ACC112 (cell line): ENCODE measurements around the gene CSNK1G2.

ENCODE experiments used
- H2AFZ ChIP-seq: fragments of 200-600 bp; sonication (generic); one replicate; pipeline ENCODE4 v1.6.0; 2017; ENCODE audit warnings: antibody characterized with exemption, low read length; ENCODE audit not compliant: unreplicated experiment
- H3K27ac ChIP-seq: fragments of 200-600 bp; sonication (generic); 2 replicates; pipeline ENCODE4 v1.5.1; 2014; ENCODE audit warnings: low read depth, mild to moderate bottlenecking, antibody characterized with exemption, low read length, moderate library complexity
- H3K27me3 ChIP-seq: fragments of 200-600 bp; sonication (generic); 2 replicates; pipeline ENCODE4 v1.6.1; 2014; ENCODE audit warnings: mild to moderate bottlenecking, antibody characterized with exemption, low read length, moderate library complexity, mixed read lengths; ENCODE audit not compliant: insufficient read depth
- H3K36me3 ChIP-seq: fragments of 200-600 bp; sonication (generic); 2 replicates; pipeline ENCODE4 v1.6.1; 2016; ENCODE audit warnings: mild to moderate bottlenecking, antibody characterized with exemption, low read length, moderate library complexity, mixed read lengths; ENCODE audit not compliant: insufficient read depth
- H3K4me1 ChIP-seq: fragments of 200-600 bp; sonication (generic); one replicate; pipeline ENCODE4 v1.6.1; 2016; ENCODE audit warnings: low read length, mixed read lengths; ENCODE audit not compliant: insufficient read depth, unreplicated experiment, control insufficient read depth
- H3K4me3 ChIP-seq: fragments of 200-600 bp; sonication (generic); 2 replicates; pipeline ENCODE4 v1.5.1; 2014; ENCODE audit warnings: mild to moderate bottlenecking, low read depth, low read length
- H3K79me2 ChIP-seq: fragments of 200-600 bp; sonication (generic); one replicate; pipeline ENCODE4 v1.6.0; 2016; ENCODE audit warnings: low read length; ENCODE audit not compliant: control insufficient read depth, unreplicated experiment, insufficient read depth

CSNK1G2 gene

DNA sequence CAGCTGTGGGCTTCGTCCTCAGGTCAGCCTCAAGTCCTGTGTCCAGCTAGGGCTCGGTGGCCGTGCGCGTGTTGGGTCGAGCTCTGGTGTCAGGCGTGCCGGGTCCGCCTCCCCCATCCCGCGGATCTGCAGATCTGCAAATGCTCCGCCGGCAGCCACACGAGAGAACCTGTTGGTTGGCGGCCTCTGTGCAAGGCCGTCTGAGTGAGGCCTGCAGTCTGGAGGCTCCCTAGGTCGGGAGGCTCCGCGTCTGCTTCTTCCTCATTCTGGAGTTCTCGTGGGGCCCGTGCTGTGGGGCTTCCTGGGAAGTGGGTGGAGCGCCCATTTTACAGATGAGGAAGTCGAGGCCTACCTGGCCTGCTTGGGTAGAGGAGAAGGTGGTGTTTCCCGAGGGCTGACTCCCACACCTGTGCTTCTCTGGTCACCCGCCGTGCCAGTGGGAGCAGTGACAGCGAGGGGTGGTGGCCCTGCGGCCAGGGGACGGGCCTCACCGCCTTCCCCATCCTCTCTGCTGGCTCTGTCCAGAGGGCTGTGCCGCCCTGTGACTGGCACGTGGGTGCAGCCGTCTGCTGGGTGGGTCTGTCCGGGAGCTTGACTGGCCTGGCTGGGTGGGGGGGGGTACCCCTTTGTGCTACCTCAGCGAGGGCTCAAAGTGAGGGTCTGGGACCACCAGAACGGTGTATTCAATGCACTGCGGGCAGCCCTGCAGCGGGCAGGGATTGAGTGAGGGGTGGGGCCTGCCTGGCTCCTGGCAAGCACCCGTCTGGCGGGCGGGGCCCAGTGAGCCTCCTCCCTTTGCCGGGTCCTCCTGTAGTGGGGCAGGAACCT is 3.3 kb downstream of the CSNK1G2 start:
- Histone ChIP-seq H3K27me3 (no peaks in the 10 kb centered on the region), H3K4me1 (peaks cover 5% of the 10 kb centered on the region), H3K27ac (no peak overlapping the region), H3K79me2 (peaks cover 62% of the 10 kb centered on the region), H3K4me3 (no peak overlapping the region), H2AFZ (no peak overlapping the region), H3K36me3 (no peaks in the 10 kb centered on the region)

DNA sequence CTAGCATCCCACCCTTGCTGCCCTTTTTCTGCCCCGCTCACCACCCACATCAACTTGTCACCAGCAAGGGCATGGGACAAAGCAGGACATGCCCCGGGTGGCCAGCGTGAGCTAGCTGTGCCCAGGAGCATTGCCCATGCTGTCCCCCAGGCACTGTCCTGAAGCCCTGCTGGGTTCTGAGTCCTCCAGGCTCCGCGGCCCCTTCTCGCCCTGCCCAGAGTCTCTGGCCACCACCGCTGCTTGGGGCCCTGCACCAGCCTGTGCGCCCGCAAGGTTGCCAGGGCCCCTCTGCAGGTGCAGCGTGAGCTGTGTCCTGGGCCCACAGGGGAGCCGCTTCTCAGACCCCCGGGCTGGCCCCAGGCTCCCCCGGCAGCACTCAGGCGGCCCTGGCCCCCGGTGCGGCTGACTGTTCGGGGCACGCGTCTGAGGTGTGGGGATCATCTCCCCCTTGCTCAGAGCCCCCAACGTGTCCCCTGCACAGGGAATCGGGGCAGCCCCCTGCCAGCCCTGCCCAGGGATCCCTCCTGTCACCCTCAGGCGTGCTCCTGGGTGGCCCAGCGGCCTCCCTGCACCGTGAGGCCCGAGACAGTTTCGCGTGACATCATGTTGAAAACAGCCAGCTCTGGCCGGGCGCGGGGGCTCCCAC is 4.1 kb downstream of the CSNK1G2 start:
- Histone ChIP-seq H3K27ac (no peak overlapping the region), H3K36me3 (no peaks in the 10 kb centered on the region), H3K79me2 (peaks cover 67% of the 10 kb centered on the region), H3K4me3 (no peak overlapping the region), H3K4me1 (peaks cover 5% of the 10 kb centered on the region), H2AFZ (no peak overlapping the region), H3K27me3 (no peaks in the 10 kb centered on the region)

DNA sequence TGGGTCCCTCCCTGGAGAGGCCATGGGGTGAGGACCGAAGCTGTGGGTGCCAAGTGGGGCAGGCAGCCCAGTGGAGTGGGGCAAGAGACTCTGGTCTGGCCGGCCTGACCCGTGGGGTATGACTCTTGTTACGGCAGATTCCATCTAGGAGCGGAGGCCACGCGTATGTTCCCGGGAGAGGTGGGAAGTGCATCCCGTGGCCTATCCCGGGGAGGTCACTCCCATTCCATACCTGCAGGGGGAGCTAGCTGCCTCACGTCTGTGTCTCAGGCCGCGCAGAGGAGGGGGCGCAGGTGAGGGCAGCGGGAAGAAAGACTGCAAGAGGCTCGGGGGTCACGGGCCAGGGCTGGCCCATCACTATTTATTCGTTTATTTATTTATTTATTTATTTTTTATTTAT is 4.9 kb downstream of the CSNK1G2 start:
- Histone ChIP-seq H3K79me2 (peaks cover 73% of the 10 kb centered on the region), H2AFZ (no peak overlapping the region), H3K27ac (no peak overlapping the region), H3K4me3 (no peak overlapping the region), H3K4me1 (peaks cover 5% of the 10 kb centered on the region), H3K36me3 (no peaks in the 10 kb centered on the region), H3K27me3 (no peaks in the 10 kb centered on the region)

DNA sequence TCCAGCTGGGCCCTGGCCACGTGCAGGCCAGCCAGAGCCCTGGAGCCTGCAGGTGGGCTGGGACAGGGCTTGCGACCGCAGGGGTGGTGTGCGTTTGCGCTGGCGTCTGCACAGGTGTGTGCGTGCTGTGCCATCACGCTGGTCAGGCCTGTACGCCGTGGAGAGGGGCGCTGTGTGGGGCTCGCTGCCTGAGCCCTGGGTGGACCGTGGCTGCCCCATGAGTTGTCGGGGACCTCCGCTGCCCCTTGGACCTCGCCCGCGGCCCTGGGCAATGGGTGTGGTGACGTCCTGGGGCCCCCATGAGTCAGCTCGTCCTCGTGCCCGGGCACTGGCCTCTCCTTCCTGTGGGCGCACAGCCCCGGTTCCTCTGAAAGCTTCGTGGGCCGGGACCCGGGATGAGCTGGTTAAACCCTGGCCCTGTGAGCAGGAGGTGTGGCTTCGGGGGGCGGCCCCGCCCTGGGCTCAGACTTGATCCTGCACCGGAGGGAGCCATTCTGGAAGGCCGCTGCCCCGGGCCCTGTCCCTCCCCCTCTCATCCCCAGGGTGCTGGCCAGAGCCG is 6.8 kb downstream of the CSNK1G2 start:
- peaks cover 5% of the 10 kb centered on the region for H3K4me1 ChIP-seq
- no peaks in the 10 kb centered on the region for H3K36me3 ChIP-seq
- no peak overlapping the region for H3K27ac ChIP-seq
- H3K4me3 ChIP-seq = no peak overlapping the region
- no peaks in the 10 kb centered on the region for H3K27me3 ChIP-seq
- H3K79me2 ChIP-seq = peaks cover 75% of the 10 kb centered on the region
- H2AFZ ChIP-seq = no peak overlapping the region

DNA sequence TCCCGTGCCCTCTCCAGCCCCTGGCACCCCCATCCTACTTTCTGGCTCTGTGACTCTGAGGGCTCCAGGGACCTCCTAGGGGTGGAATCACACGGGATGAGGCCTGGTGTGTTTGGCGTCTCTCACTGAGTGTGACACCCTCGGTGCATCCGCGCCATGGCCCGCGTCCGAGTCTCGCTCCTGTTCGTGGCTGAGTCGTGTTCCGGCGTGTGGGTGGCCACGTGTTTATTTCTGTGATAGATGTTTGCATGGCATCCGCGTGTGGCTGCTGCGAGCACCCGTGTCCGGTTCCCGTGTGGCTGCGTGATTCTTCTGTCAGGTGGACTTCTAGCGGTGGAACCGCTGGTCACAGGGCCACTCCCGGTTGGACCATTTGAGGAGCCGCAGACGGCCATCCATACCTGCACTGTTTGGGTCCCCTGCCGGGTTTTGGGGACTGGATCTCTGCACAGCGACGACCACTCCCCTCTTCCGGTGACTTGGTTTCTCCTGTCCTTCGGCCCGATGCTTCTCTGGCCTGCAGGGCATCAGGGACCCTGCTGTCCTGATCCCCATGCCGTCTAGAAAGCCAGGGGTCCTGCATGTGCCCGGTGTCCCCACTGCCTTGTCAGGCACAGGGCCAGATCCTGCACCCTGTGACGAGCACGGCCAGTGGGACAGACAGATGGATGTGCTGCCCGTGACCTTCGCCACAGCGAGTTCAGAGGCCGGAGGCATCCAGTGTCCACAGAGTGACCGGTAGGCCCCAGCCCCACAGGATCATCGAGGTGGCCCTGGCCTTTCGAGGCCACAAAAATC is 8.5 kb downstream of the CSNK1G2 start:
- Histone ChIP-seq H2AFZ (no peak overlapping the region), H3K27ac (no peak overlapping the region), H3K4me1 (no peaks in the 10 kb centered on the region), H3K79me2 (peaks cover 64% of the 10 kb centered on the region), H3K4me3 (no peak overlapping the region), H3K27me3 (no peaks in the 10 kb centered on the region), H3K36me3 (no peaks in the 10 kb centered on the region)

DNA sequence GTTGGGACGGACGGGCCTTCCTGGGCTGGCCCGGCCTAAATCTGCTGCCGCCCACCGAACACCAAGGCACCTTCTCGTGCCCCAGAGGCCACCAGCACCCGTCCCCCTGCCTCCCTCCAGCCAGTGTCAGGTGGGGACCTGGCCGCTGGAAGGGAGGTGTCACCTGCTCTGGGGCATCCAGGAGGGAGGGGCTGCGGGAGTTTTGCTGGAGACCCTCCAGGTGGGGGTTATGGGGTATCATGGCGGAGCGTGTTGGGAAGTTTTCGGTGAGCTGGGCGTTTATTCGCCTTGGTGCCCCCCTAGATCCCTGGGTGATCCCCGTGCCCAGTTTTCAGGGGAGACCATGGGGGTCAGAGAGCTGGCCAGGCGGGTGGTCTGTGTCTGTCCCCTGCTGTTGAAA is 9.7 kb downstream of the CSNK1G2 start:
- Histone ChIP-seq H3K4me1 (no peaks in the 10 kb centered on the region), H3K27me3 (no peaks in the 10 kb centered on the region), H3K79me2 (peaks cover 56% of the 10 kb centered on the region), H3K4me3 (no peak overlapping the region), H3K27ac (no peak overlapping the region), H3K36me3 (no peaks in the 10 kb centered on the region), H2AFZ (no peak overlapping the region)

DNA sequence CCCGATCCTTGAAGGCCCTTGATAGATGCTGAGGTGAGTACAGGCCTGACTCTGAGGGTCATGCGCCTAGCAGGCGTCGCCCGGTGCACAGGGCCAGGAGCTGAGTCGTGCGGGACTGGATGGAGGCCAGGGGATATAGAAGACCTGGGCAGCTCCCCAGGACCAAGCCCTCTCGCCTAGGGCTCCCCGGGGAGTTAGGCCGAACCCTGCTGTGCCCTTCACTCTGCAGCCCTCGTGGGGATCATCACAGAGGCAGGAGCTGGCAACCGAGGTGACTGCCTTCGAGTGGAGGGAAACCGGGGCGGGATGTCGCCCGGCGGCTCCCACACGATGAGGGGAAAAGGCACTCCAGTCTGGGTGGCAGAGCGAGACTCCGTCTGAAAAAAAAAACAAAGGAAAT is 11.7 kb downstream of the CSNK1G2 start:
- Histone ChIP-seq H2AFZ (no peak overlapping the region), H3K4me1 (no peaks in the 10 kb centered on the region), H3K79me2 (peaks cover 45% of the 10 kb centered on the region), H3K36me3 (no peaks in the 10 kb centered on the region), H3K4me3 (no peak overlapping the region), H3K27ac (no peak overlapping the region), H3K27me3 (no peaks in the 10 kb centered on the region)

DNA sequence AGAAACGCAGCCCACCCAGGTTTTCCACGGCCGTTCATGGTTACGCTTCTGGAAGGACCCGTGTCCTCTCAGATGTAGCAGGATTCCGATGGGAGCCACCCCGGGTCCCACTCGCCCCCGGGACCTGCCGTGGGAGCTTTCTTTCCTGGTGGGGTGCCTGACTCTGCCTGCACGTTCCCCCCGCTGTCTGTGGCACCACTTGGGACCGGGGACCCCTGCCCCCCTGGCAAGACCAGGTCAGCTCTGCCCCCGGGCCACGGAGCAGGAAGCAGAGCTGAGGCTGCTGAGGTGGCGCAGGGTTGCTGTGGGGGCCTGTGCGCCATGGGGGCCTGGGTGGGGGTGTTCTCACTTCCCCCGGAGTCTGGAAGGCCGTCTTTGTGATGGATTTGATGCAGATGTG is 12.1 kb downstream of the CSNK1G2 start:
- Histone ChIP-seq H3K27ac (no peak overlapping the region), H2AFZ (no peak overlapping the region), H3K27me3 (no peaks in the 10 kb centered on the region), H3K4me3 (no peak overlapping the region), H3K36me3 (no peaks in the 10 kb centered on the region), H3K4me1 (no peaks in the 10 kb centered on the region), H3K79me2 (peaks cover 41% of the 10 kb centered on the region)

DNA sequence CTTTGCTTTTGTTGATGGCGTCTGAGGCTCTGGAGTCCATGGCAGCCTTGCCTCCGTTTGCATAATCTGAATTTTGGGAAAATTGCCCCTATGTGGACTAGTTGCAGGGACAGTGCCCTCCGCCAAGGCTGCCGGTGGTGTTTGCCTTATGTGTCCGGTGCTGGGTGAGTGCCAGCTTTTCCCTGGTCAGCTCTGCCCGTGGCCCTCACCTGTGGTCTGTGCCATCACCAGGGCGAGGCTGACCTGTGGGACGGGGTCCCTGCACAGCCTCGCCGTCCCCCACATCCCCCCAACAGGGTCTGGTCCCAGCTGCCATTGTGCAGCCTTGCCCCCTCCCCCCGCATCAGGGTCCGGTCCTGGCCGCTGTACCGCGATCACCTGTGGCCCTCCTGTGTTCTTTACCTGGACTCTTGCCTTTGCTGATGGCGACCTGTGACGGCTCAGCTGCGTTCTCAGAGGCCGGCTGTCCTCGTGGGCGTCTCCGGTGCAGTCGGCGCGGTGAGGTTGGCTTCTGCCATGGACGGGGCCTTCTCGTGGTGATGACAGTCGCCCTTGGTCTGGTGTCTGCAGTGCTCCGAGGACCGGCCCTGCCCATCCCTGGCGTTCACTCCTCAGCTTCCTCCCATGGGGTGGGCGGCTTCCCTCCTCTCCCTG is 12.6 kb downstream of the CSNK1G2 start:
- H3K27me3 ChIP-seq = no peaks in the 10 kb centered on the region
- H3K4me1 ChIP-seq = no peaks in the 10 kb centered on the region
- no peak overlapping the region for H3K4me3 ChIP-seq
- H2AFZ ChIP-seq = no peak overlapping the region
- H3K79me2 ChIP-seq = peaks cover 39% of the 10 kb centered on the region
- H3K36me3 ChIP-seq = no peaks in the 10 kb centered on the region
- H3K27ac ChIP-seq = no peak overlapping the region

DNA sequence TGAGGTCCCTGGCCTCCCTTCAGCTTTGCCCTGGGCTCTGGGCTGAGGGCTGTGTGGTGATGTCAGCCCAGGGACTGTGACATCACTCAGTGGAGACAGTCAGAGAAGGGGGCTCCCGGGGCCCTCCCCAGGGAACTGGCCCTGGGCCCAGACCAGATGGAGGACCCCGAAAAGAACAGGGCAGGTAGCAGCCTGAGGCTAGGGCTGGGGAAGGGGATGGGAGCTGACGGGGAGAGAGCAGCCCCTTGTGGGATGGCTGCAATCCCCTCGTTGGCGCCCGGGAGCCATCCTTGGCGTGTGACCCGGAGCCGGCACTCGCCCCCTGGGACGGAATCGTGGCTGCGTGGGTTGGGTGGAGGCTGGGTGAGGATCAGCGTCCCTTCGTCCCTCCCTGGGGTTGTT is 13.6 kb downstream of the CSNK1G2 start:
- Histone ChIP-seq H3K4me1 (no peaks in the 10 kb centered on the region), H3K27me3 (no peaks in the 10 kb centered on the region), H3K4me3 (no peak overlapping the region), H3K27ac (no peak overlapping the region), H3K79me2 (peaks cover 32% of the 10 kb centered on the region), H2AFZ (no peak overlapping the region), H3K36me3 (no peaks in the 10 kb centered on the region)
